H1 (cell line): ENCODE measurements around the gene IFNL1. TPM values are rescaled to one million over a fixed set of nuclear protein-coding genes. Genes with fewer than 3 reads are reported as not detected.
A peak's percentile ranks its signal among the peaks of the same experiment; 100 is the strongest.

Experiments
- CTCF ChIA-PET: fragments of 300-600 bp; sonication (Branson Sonifier 250); formaldehyde crosslinking; loops from one replicate; lab custom pipeline; 2021; ENCODE audit not compliant: partially characterized antibody; lab: Charles Lee
- POLR2A ChIA-PET: fragments of 300-600 bp; sonication (Branson Sonifier 250); formaldehyde crosslinking; loops from one replicate; lab custom pipeline; 2021; ENCODE audit warnings: inconsistent platforms; ENCODE audit not compliant: partially characterized antibody; lab: Charles Lee
- DNase-seq, 2 experiments: peaks; one replicate each; pipeline versions ENCODE4 v3.0.0 to v3.0.0-alpha.2; 2010 to 2022; ENCODE audit warnings: low spot score in 2 of 2, low read depth in 1 of 2, mixed read lengths in 1 of 2
- FAIRE-seq: peaks from 2 replicates; lab custom pipeline; 2011; peaks lifted over from hg19 to GRCh38; lab: Jason Lieb, UNC
- H2AFZ ChIP-seq: 2 replicates; pipeline ENCODE4 v1.8.1; 2012; ENCODE audit warnings: low read length, inconsistent platforms
- H2AK5ac ChIP-seq: 2 replicates; pipeline ENCODE4 v1.6.1; 2013; ENCODE audit warnings: low read depth, low read length
- H2BK120ac ChIP-seq: replicated peaks from 2 replicates; pipeline ENCODE3; 2013; ENCODE audit warnings: low read depth, low read length, inconsistent platforms
- H2BK12ac ChIP-seq: 2 replicates; pipeline ENCODE4 v1.6.1; 2013; ENCODE audit warnings: low read depth, low read length
- H2BK15ac ChIP-seq: 2 replicates; pipeline ENCODE4 v1.6.1; 2013; ENCODE audit warnings: low read length
- H2BK20ac ChIP-seq: 2 replicates; pipeline ENCODE4 v1.6.1; 2013; ENCODE audit warnings: low read length
- H2BK5ac ChIP-seq: 2 replicates; pipeline ENCODE4 v1.6.1; 2013; ENCODE audit warnings: low read depth, low read length
- H3K14ac ChIP-seq: 2 replicates; pipeline ENCODE4 v1.6.1; 2013; ENCODE audit warnings: inconsistent platforms; ENCODE audit not compliant: insufficient read length
- H3K18ac ChIP-seq: 2 replicates; pipeline ENCODE4 v1.6.1; 2013; ENCODE audit warnings: low read length; ENCODE audit errors: extremely low read depth
- H3K23ac ChIP-seq: 2 replicates; pipeline ENCODE4 v1.6.1; 2013; ENCODE audit warnings: inconsistent platforms; ENCODE audit not compliant: insufficient read length
- H3K23me2 ChIP-seq: 2 replicates; pipeline ENCODE4 v1.6.1; 2013; ENCODE audit warnings: low read depth, low read length
- H3K27ac ChIP-seq: 2 replicates; pipeline ENCODE4 v1.6.1; 2011; ENCODE audit warnings: low read depth, low read length, inconsistent platforms
- H3K27me3 ChIP-seq, 4 experiments: replicated peaks in 1 of 4; 1 replicate in 1 of 4; 2 replicates in 3 of 4; pipeline versions ENCODE4 v1.6.1 to v1.8.1; 2011 to 2013; ENCODE audit warnings: low read length in 3 of 4, mild to moderate bottlenecking in 3 of 4, inconsistent platforms in 2 of 4, mixed read lengths in 2 of 4, moderate library complexity in 1 of 4; ENCODE audit not compliant: control insufficient read depth in 3 of 4, insufficient read depth in 3 of 4; ENCODE audit errors: extremely low read depth in 1 of 4
- H3K36me3 ChIP-seq, 4 experiments: 2 replicates each; pipeline versions ENCODE4 v1.6.1 to v1.8.1; 2011 to 2013; ENCODE audit warnings: mild to moderate bottlenecking in 4 of 4, low read length in 3 of 4, moderate library complexity in 2 of 4, control low read depth in 1 of 4, inconsistent platforms in 1 of 4; ENCODE audit not compliant: insufficient read depth in 4 of 4, control insufficient read depth in 2 of 4
- H3K4ac ChIP-seq: replicated peaks from 2 replicates; pipeline ENCODE3; 2013; ENCODE audit warnings: low read length, low read depth, mixed read lengths, inconsistent platforms; ENCODE audit not compliant: insufficient read length
- H3K4me1 ChIP-seq, 4 experiments: replicated peaks in 1 of 4; 1 replicate in 1 of 4; 2 replicates in 3 of 4; pipeline versions ENCODE4 v1.6.1 to v1.8.1; 2011 to 2013; ENCODE audit warnings: low read length in 3 of 4, inconsistent platforms in 2 of 4, mixed read lengths in 1 of 4; ENCODE audit not compliant: insufficient read depth in 4 of 4, control insufficient read depth in 3 of 4
- H3K4me2 ChIP-seq, 2 experiments: 2 replicates each; pipeline versions ENCODE4 v1.6.1 to v1.8.1; 2011 to 2013; ENCODE audit warnings: low read depth in 2 of 2, low read length in 2 of 2, control low read depth in 1 of 2, inconsistent platforms in 1 of 2, mild to moderate bottlenecking in 1 of 2; ENCODE audit not compliant: insufficient read depth in 1 of 2
- H3K4me3 ChIP-seq, 4 experiments: fragments of 200-600, 300-600 bp in 1 of 4; sonication (generic), shearing (Covaris generic), sonication (Bioruptor Twin) in 1 of 4; 2 replicates each; pipeline versions ENCODE4 v1.5.1 to v1.8.1; 2011 to 2016; ENCODE audit warnings: low read length in 4 of 4, low read depth in 3 of 4, control low read depth in 2 of 4, inconsistent platforms in 2 of 4, mild to moderate bottlenecking in 2 of 4, mixed read lengths in 1 of 4, moderate library complexity in 1 of 4; ENCODE audit not compliant: insufficient read depth in 2 of 4; ENCODE audit errors: extremely low read depth in 1 of 4
- H3K56ac ChIP-seq: replicated peaks from 2 replicates; pipeline ENCODE3; 2013; ENCODE audit warnings: low read depth, mild to moderate bottlenecking, mixed read lengths, low read length, inconsistent platforms; ENCODE audit not compliant: insufficient read length
- H3K79me1 ChIP-seq: 2 replicates; pipeline ENCODE4 v1.6.1; 2013; ENCODE audit warnings: low read depth, low read length, control low read depth
- H3K79me2 ChIP-seq, 2 experiments: 2 replicates each; pipeline versions ENCODE4 v1.6.1 to v1.8.1; 2012 to 2013; ENCODE audit warnings: low read length in 2 of 2, mild to moderate bottlenecking in 2 of 2, inconsistent platforms in 1 of 2; ENCODE audit not compliant: insufficient read depth in 2 of 2, control insufficient read depth in 1 of 2
- H3K9ac ChIP-seq, 4 experiments: replicated peaks in 1 of 4; 1 replicate in 1 of 4; 2 replicates in 3 of 4; pipeline versions ENCODE4 v1.6.1 to v1.8.1; 2011 to 2013; ENCODE audit warnings: low read depth in 3 of 4, low read length in 3 of 4, control low read depth in 2 of 4, mild to moderate bottlenecking in 2 of 4, moderate library complexity in 2 of 4, inconsistent platforms in 1 of 4; ENCODE audit errors: extremely low read depth in 1 of 4
- H3K9me3 ChIP-seq, 2 experiments: 2 replicates each; pipeline versions ENCODE4 v1.6.1 to v1.8.1; 2012 to 2013; ENCODE audit warnings: mild to moderate bottlenecking in 2 of 2, moderate library complexity in 2 of 2, control low read depth in 1 of 2, inconsistent platforms in 1 of 2, low read depth in 1 of 2, low read length in 1 of 2, mixed read lengths in 1 of 2; ENCODE audit not compliant: insufficient read depth in 2 of 2
- H4K20me1 ChIP-seq, 2 experiments: replicated peaks in 1 of 2; 2 replicates each; pipeline versions ENCODE3 to v1.8.1; 2011 to 2013; ENCODE audit warnings: inconsistent platforms in 2 of 2, low read length in 2 of 2, mild to moderate bottlenecking in 1 of 2; ENCODE audit not compliant: insufficient read depth in 2 of 2, control insufficient read depth in 1 of 2
- H4K5ac ChIP-seq: 2 replicates; pipeline ENCODE4 v1.6.1; 2013; ENCODE audit warnings: low read length, low read depth, mixed read lengths, inconsistent platforms; ENCODE audit not compliant: insufficient read length
- H4K8ac ChIP-seq: 2 replicates; pipeline ENCODE4 v1.8.0; 2013; ENCODE audit warnings: mild to moderate bottlenecking, moderate library complexity, low read length, inconsistent platforms; ENCODE audit not compliant: insufficient read depth; ENCODE audit errors: extremely low read depth
- H4K91ac ChIP-seq: replicated peaks from 2 replicates; pipeline ENCODE3; 2013; ENCODE audit warnings: low read length, mixed read lengths, inconsistent platforms; ENCODE audit not compliant: insufficient read length
- ASH2L ChIP-seq: fragments of 200-600, 300-600 bp; sonication (generic); IDR thresholded peaks from one replicate; pipeline ENCODE4 v1.7.1; 2017; ENCODE audit warnings: low read length
- BACH1 ChIP-seq: IDR thresholded peaks from 2 replicates; pipeline ENCODE4 v1.6.1; 2012; ENCODE audit warnings: low read length, improper control_type of control experiment
- CEBPB ChIP-seq: IDR thresholded peaks from 2 replicates; pipeline ENCODE4 v1.6.1; 2012; ENCODE audit warnings: low read depth, low read length
- CHD2 ChIP-seq: IDR thresholded peaks from 2 replicates; pipeline ENCODE4 v1.6.1; 2012; ENCODE audit warnings: low read length, improper control_type of control experiment
- E2F6 ChIP-seq: IDR thresholded peaks from 2 replicates; pipeline ENCODE4 v1.6.1; 2012; ENCODE audit warnings: inconsistent platforms
- POLR2A ChIP-seq, 2 experiments: IDR thresholded peaks; 1 replicate in 1 of 2; 2 replicates in 1 of 2; pipeline ENCODE4 v1.6.1; 2011; ENCODE audit warnings: low read depth in 2 of 2, low read length in 2 of 2, mild to moderate bottlenecking in 2 of 2; ENCODE audit errors: control extremely low read depth in 1 of 2
- SP1 ChIP-seq: IDR thresholded peaks from 2 replicates; pipeline ENCODE4 v1.6.1; 2011; ENCODE audit warnings: low read depth, low read length
- SP2 ChIP-seq: IDR thresholded peaks from 2 replicates; pipeline ENCODE4 v1.6.1; 2012; ENCODE audit warnings: mild to moderate bottlenecking, low read length, inconsistent platforms
- SRF ChIP-seq: IDR thresholded peaks from 2 replicates; pipeline ENCODE4 v1.6.1; 2011; ENCODE audit warnings: mild to moderate bottlenecking, low read depth, low read length, moderate library complexity
- TAF7 ChIP-seq: optimal IDR thresholded peaks from 2 replicates; pipeline ENCODE3; 2011; ENCODE audit warnings: low read depth, mild to moderate bottlenecking, inconsistent platforms, low read length, moderate library complexity, borderline replicate concordance
- TBP ChIP-seq: IDR thresholded peaks from 2 replicates; pipeline ENCODE4 v1.6.1; 2011; ENCODE audit warnings: low read depth, low read length, improper control_type of control experiment
- TEAD4 ChIP-seq: IDR thresholded peaks from 2 replicates; pipeline ENCODE4 v1.6.1; 2012; ENCODE audit warnings: low read depth, low read length, inconsistent platforms, mixed read lengths
- YY1 ChIP-seq: IDR thresholded peaks from 2 replicates; pipeline ENCODE4 v1.6.1; 2011; ENCODE audit warnings: low read depth, mild to moderate bottlenecking, low read length
- ZNF274 ChIP-seq: IDR thresholded peaks from 2 replicates; pipeline ENCODE4 v1.7.0; 2012; ENCODE audit warnings: low read length, borderline replicate concordance; ENCODE audit errors: extremely low read depth
- WGBS, 2 experiments: shearing (Covaris generic) in 1 of 2; methylation state at CpG; one replicate each; pipeline versions ENCODE4 v1.1.6 to v1.1.7; 2013 to 2015; ENCODE audit warnings: low lambda C conversion rate in 2 of 2, mixed read lengths in 2 of 2, inconsistent platforms in 1 of 2, low coverage in 1 of 2, missing lambda C conversion rate in 1 of 2; ENCODE audit not compliant: insufficient replicate concordance in 2 of 2, insufficient coverage in 1 of 2, insufficient read length in 1 of 2; ENCODE audit errors: extremely low coverage in 1 of 2, missing lambda C conversion rate in 1 of 2; 5-methylcytosine and 5-hydroxymethylcytosine counted together
- polyA plus RNA-seq, 7 experiments: library from polyadenylated mRNA; depleted of rRNA in 3 of 7; stranded (reverse) in 5 of 7; unstranded in 2 of 7; fragments of >200 nt in 5 of 7; fragments of 200-250 nt in 2 of 7; gene quantifications; 1 replicate in 5 of 7; 2 replicates in 1 of 7; 4 replicates in 1 of 7; pipeline versions ENCODE4 v1.2.1 to v1.2.3, GENCODE V29; 2011 to 2013; ENCODE audit warnings: missing spikeins in 2 of 7, mixed read lengths in 2 of 7
- total RNA-seq: library from RNA; stranded (reverse); fragmentation: NEBNext Ultra II Directional; extraction: Animal tissue kit (Norgen Biotek cat#: 25700); gene quantifications from 2 replicates; pipeline ENCODE4 v1.2.1, GENCODE V29; 2021

Gene IFNL1
- total and polyA plus RNA-seq, 2 of the 8 experiments (the other 6 are each of a cell fraction or from before 2014, with no cell fraction given) = not detected

- Histone ChIP-seq H2BK12ac (no peak overlapping the region), H3K4me1 (peaks cover 0 to 6% (median 3%) of the 10 kb centered on the region in 4 experiments; a peak in 5 of 7 replicates), H3K4me3 (peak overlapping the region in 1 of 4 experiments; percentile 6; a peak in 1 of 8 replicates), H3K79me2 (no peaks in the 10 kb centered on the region), H2BK5ac (no peak overlapping the region), H3K36me3 (no peaks in the 10 kb centered on the region), H3K4ac (no peak overlapping the region), H3K4me2 (peak overlapping the region in 1 of 2 experiments; percentile 32; a peak in 1 of 4 replicates), H4K8ac (no peak overlapping the region), H3K27ac (no peak overlapping the region), H4K20me1 (no peaks in the 10 kb centered on the region), H3K27me3 (no peaks in the 10 kb centered on the region), H3K23ac (no peak overlapping the region), H2BK15ac (no peak overlapping the region), H4K91ac (no peak overlapping the region), H2AFZ (peak overlapping the region; percentile 43; the same call in 1 of the 2 replicates), H3K56ac (no peak overlapping the region), H2AK5ac (no peak overlapping the region), H3K9me3 (no peaks in the 10 kb centered on the region), H3K79me1 (no peaks in the 10 kb centered on the region), H2BK20ac (no peak overlapping the region), H3K18ac (no peak overlapping the region), H3K23me2 (no peaks in the 10 kb centered on the region), H3K9ac (no peak overlapping the region), H4K5ac (no peak overlapping the region), H3K14ac (no peak overlapping the region), H2BK120ac (no peak overlapping the region)
- ChIA-PET POLR2A (no interaction called here), CTCF (interaction anchor here (0.5 to 11.7 kb wide), 30 partner anchors 10 to 218 kb away, joined by 3 to 85 read pairs (median 4); partner anchors contain the start of gene SYCN)
- DNase-seq = peak in 1 of 2 experiments; percentile 99
- 35% methylated on average over 17 of the region's 17 CpGs; no CpG with 5 or more reads in 1 of the 2 experiments for WGBS, 2 experiments
- no peak for FAIRE-seq
- TF ChIP-seq TEAD4 (peak; percentile 79), SRF (no peak), SP1 (no peak), TAF7 (no peak), CEBPB (no peak), ZNF274 (no peak), YY1 (no peak), SP2 (no peak), POLR2A (IDR thresholded peaks at IDR 0.05; ENCODE audit: control extremely low read depth in 1 of 2, low read depth in 2 of 2, low read length in 2 of 2) (no peak), BACH1 (no peak), TBP (peak; percentile 25; the same call in 1 of the 2 replicates), E2F6 (no peak), CHD2 (peak; percentile 24; the same call in 1 of the 2 replicates), ASH2L (peak; percentile 41)
Observed at GRCh38 chr19:39328046-39328705, 32.0 kb downstream of the IFNL1 start.
